GM19043 (cell line): ENCODE data around the gene DMPK.
"Not testable (repeated sequence)": the region's sequence is repeated elsewhere in the genome, so short reads cannot be mapped to it uniquely, and the experiment has no call there.

Experiments
- ATAC-seq: cut with Tn5 transposase; IDR thresholded peaks from one replicate; pipeline ENCODE4 v1.9.1; 2021; ENCODE audit warnings: low read depth; ENCODE audit not compliant: unreplicated experiment

DMPK gene

DNA sequence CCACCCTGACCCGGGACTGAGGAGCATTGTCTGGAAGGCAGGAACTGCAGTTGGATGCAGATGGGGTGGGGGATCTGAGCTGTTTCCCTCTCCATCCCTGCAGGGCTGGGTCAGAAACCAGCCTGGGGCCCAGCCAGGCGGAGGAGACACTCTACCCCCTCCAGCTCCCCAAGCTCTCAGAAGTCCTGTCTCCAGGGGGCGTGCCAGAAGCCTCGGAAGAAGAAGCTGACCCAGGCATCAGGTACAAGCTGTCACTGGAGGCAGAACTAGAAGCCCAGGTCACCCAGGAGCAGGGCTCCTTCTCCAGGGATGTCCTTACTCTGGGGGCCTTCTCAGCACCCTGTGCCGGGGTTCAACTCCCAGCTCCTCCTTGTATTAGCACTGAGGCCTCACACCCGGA, 28.7 kb downstream of the DMPK start:
- ATAC-seq: no peak

DNA sequence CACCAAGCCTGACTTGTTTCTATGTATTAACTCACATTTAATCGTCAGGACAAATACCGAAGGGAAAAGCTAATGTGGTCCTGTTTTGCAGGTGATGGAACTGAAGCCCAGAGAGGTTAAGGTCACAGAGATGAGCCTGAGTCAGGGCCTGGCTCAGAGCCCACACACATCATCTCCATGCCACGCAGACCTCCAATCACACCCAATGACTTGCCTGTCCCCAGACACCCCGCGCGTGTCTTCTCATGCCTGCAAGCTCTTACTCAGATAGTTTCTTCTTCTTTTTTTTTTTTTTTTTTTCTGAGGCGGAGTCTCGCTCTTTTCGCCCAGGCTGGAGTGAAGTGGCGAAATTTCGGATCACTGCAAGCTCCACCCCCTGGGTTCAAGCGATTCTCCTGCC, 29.7 kb downstream of the DMPK start:
- ATAC-seq: no peak

DNA sequence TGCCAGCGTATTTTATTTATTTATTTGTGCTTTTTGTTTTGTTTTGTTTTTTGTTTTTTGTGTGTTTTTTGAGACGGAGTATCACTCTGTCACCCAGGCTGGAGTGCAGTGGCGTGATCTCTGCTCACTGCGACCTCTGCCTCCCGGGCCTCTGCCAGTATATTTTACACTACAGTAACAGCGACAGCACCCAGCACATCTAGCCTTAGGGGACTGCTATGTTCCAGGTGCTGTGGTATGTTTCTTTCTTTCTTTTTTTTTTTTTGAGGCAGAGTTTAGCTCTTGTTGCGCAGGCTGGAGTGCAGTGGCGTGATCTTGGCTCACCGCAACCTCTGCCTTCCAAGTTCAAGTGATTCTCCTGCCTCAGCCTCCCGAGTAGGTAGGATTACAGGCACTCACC, 30.8 kb downstream of the DMPK start:
- ATAC-seq: not testable (repeated sequence)

DNA sequence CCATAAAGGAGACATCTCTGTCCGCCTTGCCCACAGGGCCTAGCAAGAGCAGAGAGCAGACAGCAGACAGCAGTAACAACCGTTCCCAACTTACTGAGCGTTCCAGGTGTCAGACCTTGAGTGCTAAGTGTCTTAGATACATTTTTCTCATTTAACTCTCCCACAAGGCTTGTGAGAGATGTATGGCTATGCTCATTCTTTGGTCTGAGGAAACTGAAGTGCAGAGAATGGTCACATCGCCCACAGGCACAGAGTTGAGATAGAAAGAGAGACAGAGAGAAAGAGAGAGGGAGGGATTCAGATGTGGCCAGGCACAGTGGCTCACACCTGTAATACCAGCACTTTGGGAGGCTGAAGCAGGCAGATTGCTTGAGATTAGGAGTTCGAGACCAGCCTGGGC, 34.8 kb downstream of the DMPK start:
- ATAC-seq: no peak

DNA sequence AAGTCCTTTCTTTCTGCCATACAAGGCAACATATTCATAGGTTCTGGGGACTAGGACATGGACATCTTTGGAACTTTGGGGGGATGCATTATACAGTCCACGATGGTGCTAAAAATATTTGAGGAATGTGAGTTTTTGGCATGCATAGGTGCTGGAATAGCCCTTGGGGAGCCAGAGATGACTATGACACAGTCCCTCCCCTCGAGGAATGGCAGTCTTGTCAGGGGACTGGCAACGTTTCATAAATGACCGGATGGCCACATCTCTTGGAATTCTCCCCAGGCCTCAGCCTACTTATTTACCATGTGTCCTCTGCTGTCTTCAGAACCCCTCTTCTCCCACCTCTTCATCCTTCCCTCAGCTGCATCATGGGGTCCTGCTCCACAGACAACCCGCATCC, 35.4 kb downstream of the DMPK start:
- ATAC-seq: no peak

DNA sequence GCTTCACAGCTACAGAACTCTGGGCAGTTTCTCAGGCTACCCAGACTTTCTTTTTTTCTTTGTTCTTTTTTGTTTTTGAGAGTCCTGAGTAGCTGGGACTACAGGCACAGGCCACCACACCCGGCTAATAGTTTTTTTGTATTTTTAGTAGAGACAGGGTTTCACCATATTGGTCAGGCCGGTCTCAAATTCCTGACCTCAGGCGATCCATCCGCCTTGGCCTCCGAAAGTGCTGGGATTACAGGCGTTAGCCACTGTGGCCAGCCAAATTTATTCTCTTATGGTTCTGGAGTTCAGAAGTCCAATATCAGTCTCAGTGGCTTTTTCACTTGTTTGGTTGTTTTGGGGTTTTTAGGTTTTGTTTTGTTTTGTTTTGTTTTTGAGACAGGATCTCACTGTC, 36.7 kb downstream of the DMPK start:
- no peak for ATAC-seq

DNA sequence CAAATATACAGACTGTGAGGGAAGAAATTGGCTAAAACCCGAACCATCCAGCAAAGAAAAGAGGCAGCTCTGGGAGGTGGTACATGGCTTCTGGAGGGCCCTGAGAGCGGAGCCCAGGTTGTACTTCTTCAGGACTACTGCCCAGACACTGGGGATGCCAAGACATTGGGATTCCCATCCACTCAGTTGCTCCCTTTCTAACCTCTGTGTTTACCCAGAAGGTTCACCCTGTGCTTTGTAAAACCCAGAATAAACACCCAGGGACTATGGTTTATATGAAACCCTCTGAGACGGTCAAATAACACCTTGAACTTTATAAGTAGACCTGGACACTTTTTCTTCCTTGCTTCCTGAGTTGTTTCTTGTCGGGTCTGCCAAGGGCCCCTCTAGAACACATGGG, 39.3 kb downstream of the DMPK start:
- no peak for ATAC-seq

DNA sequence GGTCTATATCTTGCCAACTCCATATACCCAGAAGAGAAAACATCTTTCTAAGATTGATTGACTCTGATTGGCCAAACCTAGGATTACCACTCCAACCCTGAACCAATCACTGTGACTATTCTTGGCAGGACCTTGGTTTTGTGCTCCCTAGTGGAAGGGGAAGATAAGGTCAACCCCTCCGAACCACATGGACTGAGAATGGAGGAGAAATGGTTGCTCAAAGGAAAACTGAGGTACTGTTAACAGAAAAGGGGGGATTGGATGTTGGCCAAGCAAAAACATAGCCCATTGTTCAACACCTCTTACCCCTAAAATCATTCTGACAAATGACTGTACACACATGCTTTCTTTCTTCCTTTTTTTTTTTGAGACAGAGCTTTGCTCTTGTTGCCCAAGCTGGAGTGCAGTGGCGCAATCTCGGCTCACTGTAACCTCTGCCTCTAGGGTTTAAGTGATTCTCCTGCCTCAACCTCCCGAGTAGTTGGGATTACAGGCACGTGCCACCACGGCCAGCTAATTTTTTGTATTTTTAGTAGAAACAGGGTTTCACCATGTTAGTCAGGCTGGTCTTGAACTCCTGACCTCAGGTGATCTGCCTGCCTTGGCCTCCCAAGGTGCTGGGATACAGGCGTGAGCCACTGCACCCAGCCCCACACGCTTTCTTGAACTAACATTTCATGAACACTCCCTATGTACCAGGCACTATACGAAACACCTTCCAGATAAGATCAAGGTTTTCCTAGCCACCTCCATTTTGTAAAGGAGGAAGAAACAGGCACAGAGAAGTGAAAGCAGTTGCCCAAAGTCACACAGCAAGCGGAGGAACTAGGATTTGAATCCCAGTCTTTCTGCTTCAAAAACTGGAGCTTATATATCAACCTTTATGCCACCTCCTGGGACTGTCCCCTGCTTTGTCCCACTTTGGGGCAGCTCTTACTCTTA, 42.5 kb downstream of the DMPK start:
- no peak for ATAC-seq

DNA sequence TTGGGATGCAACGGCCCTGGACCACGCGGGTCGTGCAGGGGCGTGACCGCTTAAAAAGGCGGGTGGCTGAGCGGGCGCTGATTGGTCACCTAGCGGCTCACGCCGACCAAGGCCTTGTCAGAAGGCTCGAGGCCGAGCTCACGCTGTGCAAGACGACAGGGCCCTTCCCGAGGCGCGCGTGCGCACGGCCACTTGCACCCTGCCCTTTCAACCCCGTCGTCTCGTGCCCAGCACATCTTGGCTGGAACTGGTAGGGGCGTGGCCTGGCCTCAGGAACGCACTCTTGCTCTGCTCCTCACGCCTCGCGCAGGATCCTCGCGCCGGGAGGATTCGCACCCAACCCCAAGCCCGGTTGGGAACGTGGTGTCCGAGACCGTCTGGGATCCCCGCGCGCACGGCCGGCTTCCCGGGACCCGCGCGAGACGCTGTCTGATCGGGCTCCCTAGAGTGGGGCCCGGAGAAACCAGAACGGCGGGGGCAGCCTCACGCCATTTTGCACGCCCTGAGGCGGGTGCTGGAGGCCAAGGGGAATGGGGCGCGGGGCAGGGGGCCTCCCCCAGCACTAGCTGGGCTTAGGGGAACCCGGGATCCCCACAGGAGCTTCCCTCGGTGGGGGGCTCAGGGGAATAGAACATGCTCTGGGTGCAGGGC, 49.0 kb downstream of the DMPK start, which contains the start of gene MEIOSIN:
Gene MEIOSIN (plus strand): TSS at position 280 of the 651 bp plus-strand sequence. CDS start 1,938 bp downstream, outside the sequence.
- no peak for ATAC-seq

DNA sequence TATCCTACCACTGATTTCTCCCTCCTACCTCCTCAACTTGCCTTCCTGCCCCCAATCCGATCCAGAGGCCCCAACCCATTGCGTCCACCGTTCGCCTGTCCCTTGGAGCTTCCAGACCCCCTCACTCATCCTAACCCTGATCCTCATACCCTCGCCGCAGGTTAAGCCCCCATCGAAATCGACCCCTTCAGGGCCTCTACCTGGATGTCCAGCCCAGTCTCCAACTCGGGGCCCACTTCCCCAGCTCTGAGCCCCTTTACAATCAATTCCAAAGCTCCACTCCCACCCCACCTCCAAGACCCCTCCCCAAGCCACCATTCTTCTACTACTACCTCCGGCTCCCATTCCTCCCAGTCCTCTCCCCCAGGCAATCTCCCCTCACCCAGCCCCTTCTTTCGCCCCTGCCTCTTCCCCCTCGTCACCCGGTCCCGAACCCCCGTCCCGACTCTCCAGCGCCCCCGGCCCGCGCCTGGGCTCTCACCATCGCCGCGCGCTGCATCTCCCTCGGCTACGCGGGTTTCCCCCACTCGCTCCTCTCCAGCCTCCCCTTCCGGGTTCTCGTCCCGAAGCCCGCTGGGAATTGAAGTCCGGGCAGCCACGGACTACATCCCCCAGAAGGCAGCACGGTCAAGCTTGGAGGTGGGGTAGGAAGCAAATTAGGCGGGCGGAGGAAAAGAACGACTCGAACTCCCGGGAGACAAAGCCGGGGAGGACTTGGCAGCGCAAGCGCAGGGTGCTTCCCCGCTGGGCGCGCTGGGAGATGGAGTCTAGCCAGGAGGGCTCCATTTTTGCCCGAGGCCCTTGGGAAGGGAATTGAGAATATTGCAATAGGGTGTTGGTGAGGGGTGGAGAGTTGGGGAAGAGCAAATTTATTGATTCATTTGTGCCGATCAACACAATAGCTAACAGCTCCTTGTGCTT, 51.7 kb downstream of the DMPK start, which contains the start of gene FBXO46:
Gene FBXO46 (minus strand): TSS at position 529 of the 921 bp plus-strand sequence. CDS start 17,401 bp downstream, outside the sequence.
- ATAC-seq: peak; percentile 83

DNA sequence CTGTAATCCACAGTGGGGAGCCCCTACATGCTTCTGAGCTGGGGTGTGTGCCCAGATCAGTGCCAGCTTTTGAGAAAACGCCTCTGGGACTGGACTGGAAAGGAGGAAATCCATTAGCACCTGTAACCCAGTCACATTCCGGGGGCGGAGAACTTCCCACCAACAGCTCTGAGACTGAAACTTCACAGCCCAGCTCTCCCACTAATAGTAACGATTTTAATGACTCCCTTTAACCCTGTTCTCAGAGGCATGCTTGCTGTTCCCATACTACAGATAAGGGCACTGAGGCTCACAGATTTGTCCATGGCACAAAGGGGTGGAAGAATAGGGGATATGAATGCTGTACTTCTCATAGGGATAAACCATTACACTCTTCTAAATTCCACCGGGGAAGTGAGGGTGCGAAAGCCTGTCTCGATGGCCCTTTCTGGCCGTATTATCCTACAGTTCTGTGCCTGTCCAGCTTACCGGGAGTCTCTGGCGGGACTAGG, 52.4 kb downstream of the DMPK start:
- ATAC-seq: no peak

DNA sequence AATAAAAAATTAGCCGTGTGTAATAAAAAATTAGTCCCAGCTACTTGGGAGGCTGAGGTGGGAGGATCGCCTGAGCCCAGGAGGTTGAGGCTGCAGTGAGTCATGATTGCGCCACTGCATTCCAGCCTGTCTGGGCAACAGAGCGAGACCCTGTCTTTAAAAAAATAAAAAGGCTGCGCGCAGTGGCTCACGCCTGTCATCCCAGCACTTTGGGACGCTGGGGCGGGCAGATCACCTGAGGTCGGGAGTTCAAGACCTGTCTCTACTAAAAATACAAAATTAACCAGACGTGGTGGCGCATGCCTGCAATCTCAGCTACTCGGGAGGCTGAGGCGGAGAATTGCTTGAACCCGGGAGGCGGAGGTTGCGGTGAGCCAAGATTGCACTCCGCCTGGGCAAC, 53.6 kb downstream of the DMPK start:
- ATAC-seq: not testable (repeated sequence)

DNA sequence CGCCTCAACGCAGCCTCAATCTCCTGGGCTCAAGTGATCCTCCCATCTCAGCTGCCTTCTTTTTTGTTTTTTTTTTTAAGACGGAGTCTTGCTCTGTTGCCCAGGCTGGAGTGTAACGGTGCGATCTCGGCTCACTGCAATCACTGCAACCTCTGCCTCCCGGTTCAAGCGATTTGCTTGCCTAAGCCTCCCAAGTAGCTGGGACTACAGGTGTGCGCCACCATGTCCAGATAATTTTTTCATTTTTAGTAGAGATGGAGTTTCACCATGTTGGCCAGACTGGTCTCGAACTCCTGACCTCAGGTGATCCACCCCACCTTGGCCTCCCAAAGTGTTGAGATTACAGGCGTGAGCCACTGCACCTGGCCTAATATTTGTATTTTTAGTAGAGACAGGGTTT, 62.2 kb downstream of the DMPK start:
- not testable (repeated sequence) for ATAC-seq
